OCI-LY7 (cell line): ENCODE measurements around the gene TSPAN9. TPM values are rescaled to one million over a fixed set of nuclear protein-coding genes. Genes with fewer than 3 reads are reported as not detected.

Source experiments
- BruUV-seq: library from RNA; stranded (reverse); fragments of 400-500 nt; replicated peaks from 2 replicates; lab custom pipeline; 2021; lab: Mats Ljungman, UMichigan
- CTCF ChIA-PET: fragments of 300-600 bp; sonication (Branson Sonifier 250); formaldehyde crosslinking; loops from one replicate; lab custom pipeline; 2022; ENCODE audit warnings: antibody characterized with exemption; ENCODE audit not compliant: unreplicated experiment; lab: Charles Lee
- POLR2A ChIA-PET: fragments of 300-600 bp; sonication (Branson Sonifier 250); formaldehyde crosslinking; loops from one replicate; lab custom pipeline; 2022; ENCODE audit warnings: antibody characterized with exemption; lab: Charles Lee
- DNase-seq: peaks from one replicate; pipeline ENCODE4 v3.0.0-alpha.2; 2015; ENCODE audit warnings: low spot score
- H2AFZ ChIP-seq: fragments of 200-600 bp; sonication (generic), shearing (Covaris generic); 2 replicates; pipeline ENCODE4 v1.6.1; 2014; ENCODE audit warnings: mild to moderate bottlenecking, antibody characterized with exemption, low read length, moderate library complexity
- H3K27ac ChIP-seq: fragments of 200-600 bp; sonication (generic); 2 replicates; pipeline ENCODE4 v1.5.1; 2014; ENCODE audit warnings: mixed run types, low read depth, mild to moderate bottlenecking, moderate library complexity, low read length, inconsistent platforms; ENCODE audit not compliant: poor library complexity, severe bottlenecking
- H3K36me3 ChIP-seq: fragments of 200-600 bp; sonication (generic); 2 replicates; pipeline ENCODE4 v1.6.1; 2014; ENCODE audit warnings: mild to moderate bottlenecking, antibody characterized with exemption, low read length, moderate library complexity, mixed read lengths; ENCODE audit not compliant: insufficient read depth
- H3K4me1 ChIP-seq: fragments of 200-600 bp; sonication (generic); 2 replicates; pipeline ENCODE4 v1.5.1; 2014; ENCODE audit warnings: mild to moderate bottlenecking, low read length; ENCODE audit not compliant: insufficient read depth, poor library complexity, severe bottlenecking
- H3K4me2 ChIP-seq: fragments of 200-600 bp; sonication (generic); 2 replicates; pipeline ENCODE4 v1.6.1; 2014; ENCODE audit warnings: mild to moderate bottlenecking, low read length
- H3K4me3 ChIP-seq: fragments of 200-600 bp; sonication (generic); 2 replicates; pipeline ENCODE4 v1.5.1; 2014; ENCODE audit warnings: mild to moderate bottlenecking, low read depth, low read length; ENCODE audit not compliant: poor library complexity, severe bottlenecking
- H3K79me2 ChIP-seq: fragments of 200-600 bp; sonication (generic); 2 replicates; pipeline ENCODE4 v1.6.1; 2016; ENCODE audit warnings: low read depth, mild to moderate bottlenecking, low read length, moderate library complexity, mixed read lengths; ENCODE audit not compliant: insufficient read depth
- H3K9me2 ChIP-seq: fragments of 200-600 bp; sonication (generic); 2 replicates; pipeline ENCODE4 v1.6.1; 2016; ENCODE audit warnings: mild to moderate bottlenecking, low read length, mixed read lengths; ENCODE audit not compliant: insufficient read depth
- H3K9me3 ChIP-seq: fragments of 200-600 bp; sonication (generic); 2 replicates; pipeline ENCODE4 v1.6.1; 2014; ENCODE audit warnings: mild to moderate bottlenecking, mixed run types, low read length, mixed read lengths
- H4K20me1 ChIP-seq: fragments of 200-600 bp; sonication (generic); 2 replicates; pipeline ENCODE4 v1.6.1; 2014; ENCODE audit warnings: mild to moderate bottlenecking, antibody characterized with exemption, low read length, moderate library complexity, mixed read lengths; ENCODE audit not compliant: insufficient read depth
- EZH2phosphoT487 ChIP-seq: fragments of 200-600 bp; sonication (generic); IDR thresholded peaks from 2 replicates; pipeline ENCODE4 v1.6.1; 2018; ENCODE audit warnings: low read depth, borderline replicate concordance, mild to moderate bottlenecking, mixed run types, antibody characterized with exemption, low read length, moderate library complexity, mixed read lengths
- intact Hi-C: fragments of 100-400 bp; cut with micrococcal nuclease; formaldehyde crosslinking; loops from one replicate; pipeline ENCODE4 v1.10.0; 2022; ENCODE audit not compliant: unreplicated experiment
- total RNA-seq, 2 experiments: library from RNA; depleted of rRNA in 1 of 2; stranded (reverse); fragments of >200 nt in 1 of 2; shearing (Covaris generic) in 1 of 2; gene quantifications; 2 replicates each; pipeline ENCODE4 v1.2.3, GENCODE V29; 2014 to 2022
- TF ChIP-seq, protein P1 (sequence below): fragments of 200-600 bp; sonication (generic); conservative IDR thresholded peaks from 2 replicates; pipeline ENCODE4 v1.5.1; 2014; ENCODE audit warnings: mild to moderate bottlenecking, antibody characterized with exemption, low read length, moderate library complexity, mixed read lengths

TSPAN9 gene
- total RNA-seq, 2 experiments from 2014 or later, result 0.50 to 0.74 TPM

DNA sequence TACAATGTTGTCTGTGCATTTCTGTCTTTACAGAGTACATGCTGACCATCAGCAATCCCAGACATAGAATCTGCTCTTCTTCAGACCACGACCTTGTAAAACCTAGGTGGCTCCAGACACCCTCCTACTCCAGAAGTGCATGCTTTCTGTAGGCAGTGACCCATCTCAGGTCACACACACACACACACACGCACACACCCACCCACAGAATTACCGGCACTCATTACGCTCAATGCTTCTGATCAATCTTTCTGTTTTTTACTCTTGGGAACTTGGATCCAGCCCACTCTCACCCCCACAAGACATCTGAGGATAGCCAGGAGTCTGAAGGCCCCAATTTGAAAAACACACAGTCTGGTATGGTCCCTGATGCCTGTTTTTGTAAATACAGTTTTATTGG is 7.5 kb upstream of the TSPAN9 start:
- ChIA-PET CTCF (no interaction called here), POLR2A (interaction anchor here (0.6 kb wide), 1 partner anchor 141 kb away, joined by 3 read pairs; no protein-coding TSS in a partner anchor)
- no peak overlapping the region for H3K4me2 ChIP-seq
- no peaks in the 10 kb centered on the region for H3K9me3 ChIP-seq
- intact Hi-C loops, result loop anchor here (5.0 kb wide), 1 partner anchor 133 kb away; no protein-coding TSS in a partner anchor
- H3K4me3 ChIP-seq, result no peak overlapping the region
- H3K27ac ChIP-seq, result no peak overlapping the region
- H3K36me3 ChIP-seq, result no peaks in the 10 kb centered on the region
- H3K79me2 ChIP-seq, result no peaks in the 10 kb centered on the region
- no peak for DNase-seq
- no peak overlapping the region for H2AFZ ChIP-seq
- no peak for TF ChIP-seq EZH2phosphoT487
- TF ChIP-seq, protein P1, sequence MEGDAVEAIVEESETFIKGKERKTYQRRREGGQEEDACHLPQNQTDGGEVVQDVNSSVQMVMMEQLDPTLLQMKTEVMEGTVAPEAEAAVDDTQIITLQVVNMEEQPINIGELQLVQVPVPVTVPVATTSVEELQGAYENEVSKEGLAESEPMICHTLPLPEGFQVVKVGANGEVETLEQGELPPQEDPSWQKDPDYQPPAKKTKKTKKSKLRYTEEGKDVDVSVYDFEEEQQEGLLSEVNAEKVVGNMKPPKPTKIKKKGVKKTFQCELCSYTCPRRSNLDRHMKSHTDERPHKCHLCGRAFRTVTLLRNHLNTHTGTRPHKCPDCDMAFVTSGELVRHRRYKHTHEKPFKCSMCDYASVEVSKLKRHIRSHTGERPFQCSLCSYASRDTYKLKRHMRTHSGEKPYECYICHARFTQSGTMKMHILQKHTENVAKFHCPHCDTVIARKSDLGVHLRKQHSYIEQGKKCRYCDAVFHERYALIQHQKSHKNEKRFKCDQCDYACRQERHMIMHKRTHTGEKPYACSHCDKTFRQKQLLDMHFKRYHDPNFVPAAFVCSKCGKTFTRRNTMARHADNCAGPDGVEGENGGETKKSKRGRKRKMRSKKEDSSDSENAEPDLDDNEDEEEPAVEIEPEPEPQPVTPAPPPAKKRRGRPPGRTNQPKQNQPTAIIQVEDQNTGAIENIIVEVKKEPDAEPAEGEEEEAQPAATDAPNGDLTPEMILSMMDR, result no peak
- no peaks in the 10 kb centered on the region for H3K9me2 ChIP-seq
- BruUV-seq, result no TSS peak
- no peaks in the 10 kb centered on the region for H4K20me1 ChIP-seq
- no peaks in the 10 kb centered on the region for H3K4me1 ChIP-seq

DNA sequence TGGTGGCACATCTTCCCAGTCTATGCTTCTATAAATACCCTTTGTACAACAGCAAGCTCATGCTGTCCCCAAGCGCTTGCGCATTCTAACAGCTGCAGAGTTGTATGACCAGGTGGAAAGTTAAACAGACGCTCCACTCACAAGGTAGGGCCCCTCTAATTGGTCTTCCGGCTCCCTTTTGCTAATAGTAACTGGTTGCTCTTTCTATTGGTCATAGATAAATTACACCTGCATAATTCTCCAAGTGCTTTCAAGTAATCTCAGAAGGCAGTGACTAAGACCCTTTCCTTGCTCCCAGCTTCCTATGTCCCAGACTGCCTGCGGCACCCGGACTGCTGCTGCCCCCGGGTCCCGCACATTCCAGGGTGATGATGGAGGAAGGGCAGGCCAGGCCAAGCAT is 6.1 kb upstream of the TSPAN9 start:
- Histone ChIP-seq H4K20me1 (no peaks in the 10 kb centered on the region), H3K27ac (no peak overlapping the region), H3K9me2 (no peaks in the 10 kb centered on the region), H3K79me2 (no peaks in the 10 kb centered on the region), H2AFZ (no peak overlapping the region), H3K4me2 (no peak overlapping the region), H3K4me3 (no peak overlapping the region), H3K9me3 (no peaks in the 10 kb centered on the region), H3K36me3 (no peaks in the 10 kb centered on the region), H3K4me1 (no peaks in the 10 kb centered on the region)
- BruUV-seq, result no TSS peak
- CTCF ChIA-PET, result no interaction called here
- intact Hi-C loops, result loop anchor here (5.0 kb wide), 1 partner anchor 131 kb away; no protein-coding TSS in a partner anchor
- no peak for DNase-seq
- no peak for TF ChIP-seq EZH2phosphoT487
- TF ChIP-seq, protein P1, result no peak
- POLR2A ChIA-PET, result interaction anchor here (0.7 to 1.0 kb wide), 2 partner anchors 12 to 718 kb away, joined by 3 to 4 read pairs; no protein-coding TSS in a partner anchor

DNA sequence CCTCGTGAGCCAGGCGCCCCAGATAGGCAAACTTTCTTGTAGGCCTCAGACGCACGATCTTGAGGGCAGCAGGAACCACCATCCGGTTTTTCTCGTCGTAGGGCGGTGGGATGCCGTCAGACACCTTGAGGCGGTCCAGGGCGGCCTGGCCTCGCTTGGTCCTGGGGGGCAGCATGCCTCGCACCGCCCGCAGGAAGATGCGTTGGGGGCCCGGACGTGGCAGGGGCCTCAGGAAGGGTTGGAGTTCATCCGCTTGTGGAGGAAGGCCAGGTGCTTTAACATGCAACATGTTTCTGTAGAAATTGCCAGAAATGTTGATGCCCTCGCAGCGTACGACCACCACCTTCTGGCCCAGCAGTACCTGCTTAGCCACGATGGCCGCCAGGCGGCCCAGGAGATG is 5.5 kb upstream of the TSPAN9 start:
- H3K79me2 ChIP-seq, result no peaks in the 10 kb centered on the region
- no peak overlapping the region for H2AFZ ChIP-seq
- H3K27ac ChIP-seq, result no peak overlapping the region
- no peak for TF ChIP-seq EZH2phosphoT487
- TF ChIP-seq, protein P1, result no peak
- H3K4me2 ChIP-seq, result no peak overlapping the region
- intact Hi-C loops, result loop anchor here (5.0 kb wide), 1 partner anchor 131 kb away; no protein-coding TSS in a partner anchor
- H3K4me3 ChIP-seq, result no peak overlapping the region
- DNase-seq, result no peak
- H3K36me3 ChIP-seq, result no peaks in the 10 kb centered on the region
- CTCF ChIA-PET, result no interaction called here
- H3K9me2 ChIP-seq, result no peaks in the 10 kb centered on the region
- no TSS peak for BruUV-seq
- no peaks in the 10 kb centered on the region for H3K9me3 ChIP-seq
- H4K20me1 ChIP-seq, result no peaks in the 10 kb centered on the region
- H3K4me1 ChIP-seq, result no peaks in the 10 kb centered on the region
- POLR2A ChIA-PET, result no interaction called here
